Esophagus squamous epithelium (tissue), 4 donors: Measurements from ENCODE around the gene ADAMTS12.
"Not testable (repeated sequence)": the region's sequence is repeated elsewhere in the genome, so short reads cannot be mapped to it uniquely, and the experiment has no call there.

Source experiments
- CTCF ChIP-seq, 6 experiments: fragments of 450-650 bp in 4 of 6; fragments of 200-600 bp in 2 of 6; sonication (generic) in 2 of 6; IDR thresholded peaks; one replicate each; pipeline ENCODE4 v1.5.1; 2016 to 2019; ENCODE audit warnings: antibody characterized with exemption in 6 of 6, mild to moderate bottlenecking in 4 of 6, moderate library complexity in 4 of 6
- POLR2A ChIP-seq, 4 donors: fragments of 450-650 bp; IDR thresholded peaks; one replicate each; pipeline ENCODE4 v1.6.1; 2017; ENCODE audit warnings: antibody characterized with exemption in 4 of 4, mild to moderate bottlenecking in 4 of 4, moderate library complexity in 3 of 4

GRCh38 chr5:33539790-33540189 lies 352.0 kb downstream of the ADAMTS12 start:
- not testable (repeated sequence) for TF ChIP-seq CTCF, POLR2A (IDR thresholded peaks at IDR 0.05)
